ENCODE data around the gene LRFN5. TPM values are rescaled to one million over a fixed set of nuclear protein-coding genes. Genes with fewer than 3 reads are reported as not detected.

LRFN5 gene
- total RNA-seq, 1 experiment from 2014 or later = 15.8 TPM

- peaks cover 3% of the 10 kb centered on the region; the same call in 1 of the 2 replicates for H3K4me1 Mint-ChIP-seq
- no peaks in the 10 kb centered on the region for H3K27me3 Mint-ChIP-seq (ENCODE audit: low read depth)
- TF ChIP-seq EMX1 (CRISPR knock-in tag; IDR thresholded peaks at IDR 0.05) = no peak
- TF ChIP-seq STAT6 (CRISPR knock-in tag; conservative IDR thresholded peaks at IDR 0.05; ENCODE audit: low read depth) = no peak
- TF ChIP-seq ZNF512 (CRISPR knock-in tag; IDR thresholded peaks at IDR 0.05; ENCODE audit: borderline replicate concordance) = no peak
- no peak for TF ChIP-seq ZNF121 (CRISPR knock-in tag; IDR thresholded peaks at IDR 0.05)
- TF ChIP-seq NR2C2 (CRISPR knock-in tag; IDR thresholded peaks at IDR 0.05) = no peak
- no peak for TF ChIP-seq CREB1 (CRISPR knock-in tag; IDR thresholded peaks at IDR 0.05)
- CTCF ChIA-PET = no interaction called here
- POLR2A ChIA-PET = no interaction called here
- no peak for DNase-seq (ENCODE audit: low spot score)
- no peak for ATAC-seq
- H3K36me3 Mint-ChIP-seq = peaks cover 2% of the 10 kb centered on the region; the same call in 1 of the 2 replicates
- H3K27ac Mint-ChIP-seq = no peak overlapping the region
- no peak overlapping the region for H3K4me3 Mint-ChIP-seq
- H3K9me3 Mint-ChIP-seq = peaks cover 8% of the 10 kb centered on the region
These were observed 56.2 kb downstream of the LRFN5 start for GRCh38 chr14:41662780-41663472.

GRCh38 chr14:41663473-41663850 is 56.8 kb downstream of the LRFN5 start:
- ATAC-seq = no peak
- TF ChIP-seq ATF3 (CRISPR knock-in tag; conservative IDR thresholded peaks at IDR 0.05) = no peak
- no peak for TF ChIP-seq ZNF317 (CRISPR knock-in tag; IDR thresholded peaks at IDR 0.05; ENCODE audit: borderline replicate concordance, low read depth)
- TF ChIP-seq CREB1 (CRISPR knock-in tag; IDR thresholded peaks at IDR 0.05) = no peak
- TF ChIP-seq ZNF512 (CRISPR knock-in tag; IDR thresholded peaks at IDR 0.05; ENCODE audit: borderline replicate concordance) = no peak
- no peak for DNase-seq (ENCODE audit: low spot score)
- CTCF ChIA-PET = no interaction called here
- Mint-ChIP-seq H3K27ac (no peak overlapping the region), H3K36me3 (peaks cover 2% of the 10 kb centered on the region; the same call in 1 of the 2 replicates), H3K4me3 (no peak overlapping the region), H3K27me3 (ENCODE audit: low read depth) (no peaks in the 10 kb centered on the region), H3K4me1 (peaks cover 3% of the 10 kb centered on the region; the same call in 1 of the 2 replicates), H3K9me3 (peaks cover 8% of the 10 kb centered on the region)
- POLR2A ChIA-PET = no interaction called here

- Mint-ChIP-seq H3K4me1 (peaks cover 3% of the 10 kb centered on the region; the same call in 1 of the 2 replicates), H3K27ac (no peak overlapping the region), H3K36me3 (no peaks in the 10 kb centered on the region), H3K4me3 (no peak overlapping the region), H3K27me3 (ENCODE audit: low read depth) (no peaks in the 10 kb centered on the region), H3K9me3 (no peaks in the 10 kb centered on the region)
- POLR2A ChIA-PET = no interaction called here
- no peak for TF ChIP-seq KAT7 (CRISPR knock-in tag; IDR thresholded peaks at IDR 0.05; ENCODE audit: borderline replicate concordance)
- TF ChIP-seq ZNF219 (CRISPR knock-in tag; IDR thresholded peaks at IDR 0.05; ENCODE audit: borderline replicate concordance) = no peak
- no peak for TF ChIP-seq MAX (CRISPR knock-in tag; IDR thresholded peaks at IDR 0.05)
- TF ChIP-seq ZNF512 (CRISPR knock-in tag; IDR thresholded peaks at IDR 0.05; ENCODE audit: borderline replicate concordance) = no peak
- no peak for TF ChIP-seq TEAD4 (CRISPR knock-in tag; IDR thresholded peaks at IDR 0.05)
- TF ChIP-seq HMGA2 (CRISPR knock-in tag; IDR thresholded peaks at IDR 0.05) = no peak
- TF ChIP-seq NFE2L1 (CRISPR knock-in tag; IDR thresholded peaks at IDR 0.05) = no peak
- no peak for TF ChIP-seq ZBTB21 (CRISPR knock-in tag; IDR thresholded peaks at IDR 0.05; ENCODE audit: borderline replicate concordance)
- DNase-seq (ENCODE audit: low spot score) (no peak), ATAC-seq (no peak)
- CTCF ChIA-PET = no interaction called here
These were observed 59.6 kb downstream of the LRFN5 start for GRCh38 chr14:41666301-41666700.
